ENCODE measurements around the gene GLIS1.
"Not testable (repeated sequence)": the region's sequence is repeated elsewhere in the genome, so short reads cannot be mapped to it uniquely, and the experiment has no call there.

Gene GLIS1

GRCh38 chr1:53651356-53651755 is 87.6 kb downstream of the GLIS1 start:
- no peak for DNase-seq (ENCODE audit: low read depth)
- TF ChIP-seq, protein P1, sequence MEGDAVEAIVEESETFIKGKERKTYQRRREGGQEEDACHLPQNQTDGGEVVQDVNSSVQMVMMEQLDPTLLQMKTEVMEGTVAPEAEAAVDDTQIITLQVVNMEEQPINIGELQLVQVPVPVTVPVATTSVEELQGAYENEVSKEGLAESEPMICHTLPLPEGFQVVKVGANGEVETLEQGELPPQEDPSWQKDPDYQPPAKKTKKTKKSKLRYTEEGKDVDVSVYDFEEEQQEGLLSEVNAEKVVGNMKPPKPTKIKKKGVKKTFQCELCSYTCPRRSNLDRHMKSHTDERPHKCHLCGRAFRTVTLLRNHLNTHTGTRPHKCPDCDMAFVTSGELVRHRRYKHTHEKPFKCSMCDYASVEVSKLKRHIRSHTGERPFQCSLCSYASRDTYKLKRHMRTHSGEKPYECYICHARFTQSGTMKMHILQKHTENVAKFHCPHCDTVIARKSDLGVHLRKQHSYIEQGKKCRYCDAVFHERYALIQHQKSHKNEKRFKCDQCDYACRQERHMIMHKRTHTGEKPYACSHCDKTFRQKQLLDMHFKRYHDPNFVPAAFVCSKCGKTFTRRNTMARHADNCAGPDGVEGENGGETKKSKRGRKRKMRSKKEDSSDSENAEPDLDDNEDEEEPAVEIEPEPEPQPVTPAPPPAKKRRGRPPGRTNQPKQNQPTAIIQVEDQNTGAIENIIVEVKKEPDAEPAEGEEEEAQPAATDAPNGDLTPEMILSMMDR (conservative IDR thresholded peaks at IDR 0.05; ENCODE audit: low read depth, low read length): no peak
- no peak overlapping the region for H3K4me3 ChIP-seq (ENCODE audit: low read length)

- TF ChIP-seq, protein P1 (conservative IDR thresholded peaks at IDR 0.05; ENCODE audit: low read depth, low read length): no peak
- no peak overlapping the region for H3K4me3 ChIP-seq (ENCODE audit: low read length)
- no peak for DNase-seq (ENCODE audit: low read depth)
Measured at GRCh38 chr1:53648516-53648915, 90.4 kb downstream of the GLIS1 start.

GRCh38 chr1:53647915-53648314 is 91.0 kb downstream of the GLIS1 start:
- not testable (repeated sequence) for H3K4me3 ChIP-seq (ENCODE audit: low read length); DNase-seq (ENCODE audit: low read depth)

DNA sequence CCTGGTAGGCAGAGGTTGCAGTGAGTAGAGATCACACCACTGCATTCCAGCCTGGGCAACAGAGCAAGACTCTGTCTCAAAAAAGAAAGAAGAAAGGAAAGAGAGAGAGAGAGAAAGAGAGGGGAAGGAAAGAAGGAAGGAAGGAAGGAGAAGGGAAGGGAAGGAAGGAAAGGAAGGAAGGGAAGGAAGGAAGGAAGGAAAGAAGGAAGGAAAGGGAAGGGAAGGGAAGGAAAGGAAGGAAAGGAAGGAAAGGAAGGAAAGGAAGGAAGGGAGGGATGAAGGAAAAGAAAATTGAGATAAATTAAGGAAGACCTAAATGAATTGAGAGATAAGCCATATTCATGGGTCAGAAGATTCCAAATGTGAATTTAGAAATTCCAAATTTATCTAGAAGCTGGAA is 92.2 kb downstream of the GLIS1 start:
- TF ChIP-seq, protein P1 (conservative IDR thresholded peaks at IDR 0.05; ENCODE audit: low read depth, low read length): no peak
- no peak for DNase-seq (ENCODE audit: low read depth)
- no peak overlapping the region for H3K4me3 ChIP-seq (ENCODE audit: low read length)

- DNase-seq (ENCODE audit: low read depth): no peak
Measured at GRCh38 chr1:53645690-53646078, 93.3 kb downstream of the GLIS1 start.

GRCh38 chr1:53644909-53645689 is 93.9 kb downstream of the GLIS1 start:
- no peak for DNase-seq (ENCODE audit: low read depth)
- H3K4me3 ChIP-seq (ENCODE audit: low read length): no peak overlapping the region
- TF ChIP-seq, protein P1 (conservative IDR thresholded peaks at IDR 0.05; ENCODE audit: low read depth, low read length): no peak

More at GRCh38 chr1:53645690-53646078, 93.3 kb downstream of the GLIS1 start:
- TF ChIP-seq, protein P1 (conservative IDR thresholded peaks at IDR 0.05; ENCODE audit: low read depth, low read length): no peak
- no peak overlapping the region for H3K4me3 ChIP-seq (ENCODE audit: low read length)

DNA sequence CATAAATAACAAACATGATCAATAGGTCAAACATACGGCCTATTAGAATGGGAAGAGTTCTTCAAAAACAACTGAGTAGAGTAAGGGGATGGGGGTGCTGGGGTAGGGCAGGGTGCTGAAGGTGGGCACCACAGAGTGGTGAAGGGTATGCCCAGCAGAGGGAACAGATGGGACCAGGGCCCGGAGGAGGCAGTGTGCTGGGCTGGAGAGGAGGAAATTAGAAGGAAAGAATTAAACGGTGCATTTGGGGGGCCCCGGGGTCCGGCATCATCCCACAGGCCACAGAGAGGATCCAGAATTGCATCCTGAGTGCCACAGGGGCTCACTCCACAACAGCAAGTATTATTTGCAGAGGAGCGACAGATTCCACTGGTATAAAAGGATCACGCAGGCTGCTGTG is 94.5 kb downstream of the GLIS1 start:
- H3K4me3 ChIP-seq (ENCODE audit: low read length): no peak overlapping the region
- no peak for DNase-seq (ENCODE audit: low read depth)
- TF ChIP-seq, protein P1 (conservative IDR thresholded peaks at IDR 0.05; ENCODE audit: low read depth, low read length): no peak

Measured in retinal pigment epithelial cell (primary cell).